Activated CD8-positive, alpha-beta T cell treated with anti-CD3 and anti-CD28 coated beads for 36 hours (primary cell): ENCODE results near the gene SMAP1. TPM values are rescaled to one million over a fixed set of nuclear protein-coding genes. Genes with fewer than 3 reads are reported as not detected.
A peak's percentile ranks its signal among the peaks of the same experiment; 100 is the strongest.

Experiments
- ATAC-seq: fragments of 200-7000 bp; cut with Tn5 transposase; one replicate; pipeline ENCODE4 v1.10.0; 2021; ENCODE audit warnings: mild to moderate bottlenecking, moderate library complexity
- CTCF ChIA-PET: fragments of 350-600 bp; sonication (Branson Sonifier 250); formaldehyde crosslinking; loops from one replicate; lab custom pipeline; 2021; ENCODE audit warnings: antibody characterized with exemption; lab: Charles Lee
- POLR2A ChIA-PET: fragments of 350-600 bp; sonication (Branson Sonifier 250); formaldehyde crosslinking; loops from one replicate; lab custom pipeline; 2021; ENCODE audit warnings: antibody characterized with exemption; lab: Charles Lee
- DNase-seq: peaks from one replicate; pipeline ENCODE4 v3.0.0-alpha.2; 2020
- H3K27ac Mint-ChIP-seq: one replicate; pipeline ENCODE4 v1.8.0; 2021; ENCODE audit warnings: mild to moderate bottlenecking, mixed read lengths
- H3K27me3 Mint-ChIP-seq: one replicate; pipeline ENCODE4 v1.8.0; 2021; ENCODE audit warnings: mixed read lengths
- H3K36me3 Mint-ChIP-seq: one replicate; pipeline ENCODE4 v1.8.0; 2021; ENCODE audit warnings: low read depth, mixed read lengths
- H3K4me1 Mint-ChIP-seq: one replicate; pipeline ENCODE4 v1.8.0; 2021; ENCODE audit warnings: low read depth, mixed read lengths
- H3K4me3 Mint-ChIP-seq: one replicate; pipeline ENCODE4 v1.8.0; 2021; ENCODE audit warnings: mild to moderate bottlenecking, moderate library complexity, mixed read lengths
- H3K9me3 Mint-ChIP-seq: one replicate; pipeline ENCODE4 v1.8.0; 2021; ENCODE audit warnings: mixed read lengths
- CTCF ChIP-seq: fragments of 200-600 bp; IDR thresholded peaks from one replicate; pipeline ENCODE4 v1.8.0; 2022; ENCODE audit warnings: antibody characterized with exemption, mild to moderate bottlenecking
- intact Hi-C: fragments of 100-400 bp; cut with micrococcal nuclease; formaldehyde crosslinking; loops from one replicate; pipeline ENCODE4 v1.10.0; 2022
- total RNA-seq, 2 experiments: library from RNA; stranded (reverse); gene quantifications; one replicate each; pipeline ENCODE4 v1.2.3, GENCODE V29; 2021

The SMAP1 gene
- total RNA-seq, 2 experiments from 2014 or later: 24.1 to 26.3 TPM

DNA sequence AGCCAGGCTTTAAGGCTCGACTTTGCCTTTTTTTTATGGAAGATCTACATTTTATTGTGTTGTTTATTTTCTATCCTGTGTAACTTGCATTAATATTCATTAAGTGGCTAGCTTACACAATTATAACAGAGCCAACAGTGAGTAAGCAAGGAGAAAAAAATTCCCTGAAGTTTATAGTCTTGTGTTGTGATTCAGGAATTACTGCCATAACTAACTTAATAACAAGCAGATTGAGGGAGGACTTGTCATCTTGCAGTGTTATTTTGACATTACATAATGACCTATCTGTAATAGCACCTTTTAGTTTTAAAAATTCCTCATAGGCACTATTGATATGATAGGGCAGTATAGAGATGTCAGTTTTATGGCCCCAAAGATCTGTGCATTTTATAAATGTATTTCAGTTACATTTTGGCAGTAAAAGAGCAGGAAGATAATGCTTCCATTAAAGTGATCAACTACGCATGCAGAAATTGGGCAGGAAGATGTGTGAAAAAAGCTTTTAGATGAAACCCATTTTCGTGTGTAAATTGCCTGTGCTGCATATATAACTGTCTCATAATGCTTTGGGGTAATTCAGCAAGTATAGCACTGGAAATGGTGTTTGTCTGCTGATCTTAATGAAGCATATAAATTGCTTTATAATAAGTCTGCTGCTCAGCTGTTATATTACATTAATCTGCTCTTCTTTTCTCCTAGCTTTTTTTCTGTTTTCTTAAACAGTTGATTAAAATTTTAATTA is 123.0 kb downstream of the SMAP1 start:
- Mint-ChIP-seq H3K4me3 (no peak overlapping the region), H3K4me1 (peaks cover 4% of the 10 kb centered on the region), H3K9me3 (peaks cover 10% of the 10 kb centered on the region), H3K27ac (no peak overlapping the region), H3K36me3 (peaks cover 22% of the 10 kb centered on the region), H3K27me3 (no peaks in the 10 kb centered on the region)
- ChIA-PET POLR2A (no interaction called here), CTCF (interaction anchor here (0.8 to 1.2 kb wide), 2 partner anchors 13 to 69 kb away, joined by 3 read pairs; no protein-coding TSS in a partner anchor)
- intact Hi-C loops: no loop called here
- no peak for DNase-seq
- no peak for ATAC-seq
- no peak for TF ChIP-seq CTCF

- no peak for DNase-seq
- TF ChIP-seq CTCF: no peak
- H3K4me1 Mint-ChIP-seq: peaks cover 24% of the 10 kb centered on the region
- H3K4me3 Mint-ChIP-seq: no peak overlapping the region
- H3K27ac Mint-ChIP-seq: no peak overlapping the region
- H3K27me3 Mint-ChIP-seq: no peaks in the 10 kb centered on the region
- peak; percentile 37 for ATAC-seq
- H3K9me3 Mint-ChIP-seq: peaks cover 9% of the 10 kb centered on the region
- POLR2A ChIA-PET: no interaction called here
- intact Hi-C loops: no loop called here
- CTCF ChIA-PET: interaction anchor here (0.9 kb wide), 1 partner anchor 8 kb away, joined by 3 read pairs; no protein-coding TSS in a partner anchor
- H3K36me3 Mint-ChIP-seq: peaks cover 41% of the 10 kb centered on the region
These were observed 129.9 kb downstream of the SMAP1 start for GRCh38 chr6:70797625-70798024.

GRCh38 chr6:70806086-70806485 is 138.4 kb downstream of the SMAP1 start:
- H3K9me3 Mint-ChIP-seq: peaks cover 9% of the 10 kb centered on the region
- DNase-seq (no peak), ATAC-seq (no peak)
- H3K4me3 Mint-ChIP-seq: no peak overlapping the region
- H3K36me3 Mint-ChIP-seq: peaks cover 43% of the 10 kb centered on the region
- H3K27me3 Mint-ChIP-seq: no peaks in the 10 kb centered on the region
- POLR2A ChIA-PET: no interaction called here
- intact Hi-C loops: no loop called here
- H3K27ac Mint-ChIP-seq: no peak overlapping the region
- CTCF ChIA-PET: interaction anchor here (1.3 kb wide), 1 partner anchor 8 kb away, joined by 3 read pairs; no protein-coding TSS in a partner anchor
- peaks cover 3% of the 10 kb centered on the region for H3K4me1 Mint-ChIP-seq
- TF ChIP-seq CTCF: no peak

DNA sequence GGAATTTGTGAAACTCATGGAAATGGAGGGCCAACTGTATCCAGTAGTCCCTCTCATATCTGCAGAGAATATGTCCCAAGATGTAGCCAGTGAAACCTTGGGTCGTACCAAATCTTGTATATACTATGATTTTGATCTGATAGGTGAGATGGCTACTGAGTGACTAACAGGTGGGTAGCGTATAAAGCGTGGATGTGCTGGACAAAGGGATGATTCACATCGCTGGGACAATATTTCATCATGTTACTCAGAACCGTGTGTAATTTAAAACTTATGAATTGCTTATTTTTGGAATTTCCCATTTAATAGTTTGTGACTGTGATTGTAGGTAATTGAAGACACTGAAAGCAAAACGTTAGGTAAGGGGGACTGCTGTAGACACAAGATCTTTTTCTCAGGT is 144.1 kb downstream of the SMAP1 start:
- Mint-ChIP-seq H3K9me3 (no peaks in the 10 kb centered on the region), H3K4me3 (no peak overlapping the region), H3K36me3 (peaks cover 4% of the 10 kb centered on the region), H3K27ac (no peak overlapping the region), H3K4me1 (no peaks in the 10 kb centered on the region), H3K27me3 (no peaks in the 10 kb centered on the region)
- POLR2A ChIA-PET: interaction anchor here (0.7 kb wide), 1 partner anchor 11 kb away, joined by 3 read pairs; no protein-coding TSS in a partner anchor
- intact Hi-C loops: no loop called here
- ATAC-seq (no peak), DNase-seq (no peak)
- CTCF ChIA-PET: no interaction called here
- TF ChIP-seq CTCF: no peak

GRCh38 chr6:70813885-70814284 is 146.2 kb downstream of the SMAP1 start:
- no peak overlapping the region for H3K4me3 Mint-ChIP-seq
- CTCF ChIA-PET: no interaction called here
- no peak for ATAC-seq
- no peaks in the 10 kb centered on the region for H3K27me3 Mint-ChIP-seq
- POLR2A ChIA-PET: no interaction called here
- no peaks in the 10 kb centered on the region for H3K4me1 Mint-ChIP-seq
- H3K9me3 Mint-ChIP-seq: no peaks in the 10 kb centered on the region
- peaks cover 4% of the 10 kb centered on the region for H3K36me3 Mint-ChIP-seq
- intact Hi-C loops: no loop called here
- TF ChIP-seq CTCF: no peak
- DNase-seq: no peak
- no peak overlapping the region for H3K27ac Mint-ChIP-seq
